Stimulated activated CD8-positive, alpha-beta memory T cell treated with anti-CD3 and anti-CD28 coated beads, Interleukin-15, amount 100 ng/mL, for 1 hour (primary cell): ENCODE data around the gene CPNE2.
"Not testable (repeated sequence)": the region's sequence is repeated elsewhere in the genome, so short reads cannot be mapped to it uniquely, and the experiment has no call there.

Experiments used
- DNase-seq: peaks from one replicate; pipeline ENCODE4 v3.0.0-alpha.2; 2020; ENCODE audit warnings: low read depth

CPNE2 gene

GRCh38 chr16:57069635-57070370 is 22.6 kb upstream of the CPNE2 start:
- DNase-seq, result no peak

DNA sequence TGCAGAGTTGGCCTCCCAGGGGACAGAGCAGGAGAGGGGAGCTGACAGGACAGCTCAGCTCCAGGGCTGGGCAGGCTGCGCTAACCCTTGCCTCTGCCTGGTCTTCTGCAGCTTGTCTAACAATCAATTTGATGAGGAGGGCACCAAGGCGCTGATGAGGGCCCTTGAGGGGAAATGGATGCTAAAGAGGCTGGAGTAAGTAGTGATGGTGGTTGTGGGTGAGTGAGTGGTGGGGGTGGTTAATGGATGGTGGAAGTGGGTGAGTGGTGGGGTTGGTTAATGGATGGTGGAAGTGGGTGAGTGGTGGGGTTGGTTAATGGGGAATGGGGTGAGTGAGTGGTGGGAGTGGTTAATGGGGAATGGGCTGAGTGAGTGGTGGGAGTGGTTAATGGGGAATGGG is 22.0 kb upstream of the CPNE2 start:
- no peak for DNase-seq

GRCh38 chr16:57071081-57071732 is 21.2 kb upstream of the CPNE2 start:
- not testable (repeated sequence) for DNase-seq

GRCh38 chr16:57071831-57072582 is 20.4 kb upstream of the CPNE2 start:
- DNase-seq, result no peak

DNA sequence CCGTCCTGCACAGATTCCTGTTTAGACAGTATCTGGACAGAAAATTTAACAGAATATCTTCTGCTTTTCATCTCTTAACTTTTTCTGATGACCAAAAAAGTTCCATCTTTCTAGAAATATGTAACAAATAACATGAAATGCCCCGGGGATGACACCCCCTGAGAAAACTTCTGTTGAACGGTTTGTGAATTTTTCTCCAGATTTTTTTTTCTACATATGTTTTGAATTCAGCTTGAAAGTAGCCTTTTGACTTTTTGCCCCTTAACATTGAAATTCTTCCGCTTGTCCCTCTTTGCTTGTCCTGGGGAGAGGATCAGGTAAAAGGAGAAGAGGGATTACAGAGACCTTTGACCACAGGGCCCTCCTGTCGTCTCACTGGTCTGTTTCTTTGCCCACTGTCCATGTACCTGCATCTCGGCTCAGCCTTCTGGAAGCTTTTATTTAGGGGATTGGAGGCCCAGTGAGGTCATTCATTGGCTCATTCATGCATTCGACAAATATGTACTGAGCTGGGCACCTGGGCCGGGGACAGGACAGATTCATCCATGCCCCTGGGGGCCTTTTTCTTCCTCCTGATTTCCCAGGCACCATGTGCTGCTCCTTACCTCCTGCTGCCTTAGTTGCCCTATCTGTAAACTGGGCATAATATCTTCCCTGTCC is 19.6 kb upstream of the CPNE2 start:
- no peak for DNase-seq

- no peak for DNase-seq
Measured at GRCh38 chr16:57077714-57078113, 14.7 kb upstream of the CPNE2 start.

- no peak for DNase-seq
Measured at GRCh38 chr16:57081744-57082143, 10.6 kb upstream of the CPNE2 start.

- no peak for DNase-seq
Measured at GRCh38 chr16:57082664-57083063, 9.7 kb upstream of the CPNE2 start.

- no peak for DNase-seq
Measured at GRCh38 chr16:57083485-57084126, 8.8 kb upstream of the CPNE2 start.

GRCh38 chr16:57084257-57084770 is 8.1 kb upstream of the CPNE2 start:
- peak; percentile 46 for DNase-seq

GRCh38 chr16:57084996-57085395 is 7.4 kb upstream of the CPNE2 start:
- DNase-seq, result no peak

- no peak for DNase-seq
Measured at GRCh38 chr16:57087003-57087402, 5.4 kb upstream of the CPNE2 start.

DNA sequence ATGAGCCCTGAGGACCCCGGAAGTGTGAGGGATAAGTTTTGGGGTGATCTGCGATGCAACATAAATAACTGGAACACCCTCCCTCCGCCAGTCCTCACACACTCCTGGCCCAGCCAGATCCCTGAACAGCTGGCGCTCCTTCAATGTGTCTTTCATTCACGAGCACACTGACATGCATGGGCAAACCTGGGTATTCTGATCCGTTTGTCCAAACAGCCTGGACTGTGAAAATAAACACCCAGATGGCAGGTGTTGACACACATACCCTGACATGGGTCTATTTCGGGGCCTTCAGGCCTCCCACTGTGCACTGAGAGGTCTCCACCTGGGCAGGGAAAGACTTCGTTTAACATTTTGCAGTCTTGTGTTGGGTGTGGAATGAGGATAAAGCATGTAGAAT is 3.0 kb upstream of the CPNE2 start:
- DNase-seq, result no peak

DNA sequence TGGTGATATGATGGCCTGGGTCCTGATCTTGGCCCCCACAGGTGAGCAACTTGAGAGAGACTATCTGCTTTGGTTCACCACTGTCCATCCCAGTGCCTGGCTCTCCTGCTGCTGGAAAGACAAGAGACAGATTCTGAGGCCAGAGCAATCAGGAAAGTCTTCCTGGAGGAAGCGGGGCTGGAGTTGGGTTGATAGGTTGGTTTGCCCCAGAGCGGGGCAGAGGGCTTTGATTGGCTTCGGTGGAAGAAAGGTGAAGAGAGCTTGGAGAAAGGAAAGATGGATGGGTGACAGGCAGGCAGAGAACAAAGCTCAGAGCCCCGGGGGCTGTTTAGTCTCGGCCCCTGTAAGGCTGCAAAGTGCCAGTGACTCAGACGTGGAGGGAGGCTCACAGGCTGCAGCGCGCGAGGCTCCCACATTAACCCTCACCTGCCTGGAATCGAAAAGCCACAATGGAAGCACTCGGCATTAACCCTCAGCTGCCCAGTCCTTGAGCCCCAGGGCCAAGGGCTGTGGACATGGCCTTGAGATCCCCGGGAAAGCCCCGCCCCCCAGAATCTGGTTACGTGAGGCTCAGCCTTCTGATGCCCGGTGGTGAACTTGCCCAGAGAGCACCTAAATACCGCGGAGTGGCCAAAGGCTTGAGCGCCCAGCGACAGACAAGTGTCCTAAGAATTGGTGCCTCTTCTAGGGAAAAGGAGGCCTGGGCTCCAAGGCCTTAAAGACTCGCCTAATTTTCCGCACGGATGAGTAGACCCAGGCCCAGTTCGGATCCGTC is 996 bp upstream of the CPNE2 start:
- no peak for DNase-seq

- DNase-seq, result no peak
Measured at GRCh38 chr16:57092786-57093411, 516 bp downstream of the CPNE2 start.

GRCh38 chr16:57093666-57094564 is 1.5 kb downstream of the CPNE2 start:
- DNase-seq, result no peak

- no peak for DNase-seq
Measured at GRCh38 chr16:57094911-57095310, 2.5 kb downstream of the CPNE2 start.

- DNase-seq, result no peak
Measured at GRCh38 chr16:57096192-57096591, 3.8 kb downstream of the CPNE2 start.

DNA sequence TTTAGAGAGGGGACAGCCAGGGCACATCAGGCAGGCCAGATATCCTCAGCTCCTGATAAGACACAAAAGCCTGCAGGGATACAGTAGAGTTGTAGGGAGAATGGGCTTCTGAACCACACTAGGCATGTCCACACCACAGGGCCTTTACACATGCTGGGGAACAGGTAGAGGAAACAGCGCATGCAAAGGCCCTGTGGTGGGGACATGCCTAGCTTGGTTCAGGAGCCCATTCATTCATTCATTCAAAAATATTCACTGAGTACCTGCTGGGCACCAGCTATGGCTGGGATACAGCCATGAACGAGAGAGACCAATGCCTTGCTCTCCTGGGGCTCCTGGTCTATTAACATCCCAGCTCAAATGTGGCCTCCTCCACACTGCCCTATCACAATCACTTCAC is 4.4 kb downstream of the CPNE2 start:
- DNase-seq, result no peak
